Measurements from ENCODE around the gene ACTN1.

ACTN1 gene

DNA sequence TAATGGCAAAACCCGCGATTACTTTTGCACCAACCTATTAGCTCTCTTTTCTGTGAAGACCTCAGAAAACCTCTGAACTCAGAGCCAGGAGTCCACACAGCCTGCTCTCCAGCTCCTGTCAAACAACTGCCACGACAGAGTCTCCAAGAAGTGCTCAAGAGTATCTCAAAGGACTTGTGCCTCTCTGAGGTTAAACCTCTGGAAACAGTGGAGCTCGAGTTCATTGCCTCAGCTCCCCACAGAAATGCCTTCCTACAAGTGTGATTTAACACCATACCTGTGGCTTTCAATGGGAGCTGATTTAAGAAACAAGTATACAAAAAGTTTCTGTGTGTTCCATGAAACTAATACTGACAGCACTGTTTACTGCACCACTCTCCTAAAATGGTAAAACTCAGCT lies 20.1 kb downstream of the ACTN1 start:
- Histone ChIP-seq H2BK15ac (ENCODE audit: low read depth, poor library complexity, severe bottlenecking) (no peak overlapping the region), H3K4me3 (ENCODE audit: insufficient read depth in 1 of 2, low read depth in 1 of 2, low read length in 2 of 2) (no peak overlapping the region), H3K27me3 (ENCODE audit: control insufficient read depth in 1 of 2, insufficient read depth in 1 of 2, low read length in 2 of 2) (no peaks in the 10 kb centered on the region), H3K18ac (ENCODE audit: low read depth in 1 of 2, low read length in 2 of 2) (peak overlapping the region in 1 of 2 experiments; percentile 14), H3K79me1 (replicated peaks; ENCODE audit: low read length, poor library complexity, severe bottlenecking) (no peaks in the 10 kb centered on the region), H2BK120ac (ENCODE audit: low read depth, low read length) (no peak overlapping the region), H4K8ac (ENCODE audit: low read length) (no peak overlapping the region), H3K9ac (ENCODE audit: low read length) (peak overlapping the region; percentile 33), H3K4me1 (ENCODE audit: control insufficient read depth, insufficient read depth, low read depth, low read length) (peaks cover 56% of the 10 kb centered on the region), H2AFZ (ENCODE audit: low read depth, low read length) (no peak overlapping the region), H2AK5ac (ENCODE audit: low read length, severe bottlenecking) (no peak overlapping the region), H3K27ac (ENCODE audit: low read length, poor library complexity, severe bottlenecking) (peak overlapping the region; percentile 15), H3K4ac (ENCODE audit: low read depth in 1 of 2, low read length in 2 of 2) (no peak overlapping the region), H3K36me3 (ENCODE audit: control insufficient read depth in 1 of 2, insufficient read depth in 2 of 2, low read depth in 1 of 2, low read length in 2 of 2) (peaks cover 15 to 29% of the 10 kb centered on the region in 2 experiments), H3K9me3 (ENCODE audit: control insufficient read depth, low read length) (no peaks in the 10 kb centered on the region), H2BK12ac (ENCODE audit: low read length in 2 of 2) (peak overlapping the region in 1 of 2 experiments; percentile 48), H4K91ac (ENCODE audit: low read length) (no peak overlapping the region), H3K14ac (ENCODE audit: low read length in 2 of 2) (no peak overlapping the region), H2BK5ac (ENCODE audit: low read depth, low read length, poor library complexity, severe bottlenecking) (no peak overlapping the region), H3K4me2 (ENCODE audit: low read length, poor library complexity, severe bottlenecking) (no peak overlapping the region), H3K23ac (ENCODE audit: low read length in 2 of 2) (no peak overlapping the region)
- WGBS, result 65% methylated on average over 4 of the region's 4 CpGs
- DNase-seq, result peak; percentile 57

DNA sequence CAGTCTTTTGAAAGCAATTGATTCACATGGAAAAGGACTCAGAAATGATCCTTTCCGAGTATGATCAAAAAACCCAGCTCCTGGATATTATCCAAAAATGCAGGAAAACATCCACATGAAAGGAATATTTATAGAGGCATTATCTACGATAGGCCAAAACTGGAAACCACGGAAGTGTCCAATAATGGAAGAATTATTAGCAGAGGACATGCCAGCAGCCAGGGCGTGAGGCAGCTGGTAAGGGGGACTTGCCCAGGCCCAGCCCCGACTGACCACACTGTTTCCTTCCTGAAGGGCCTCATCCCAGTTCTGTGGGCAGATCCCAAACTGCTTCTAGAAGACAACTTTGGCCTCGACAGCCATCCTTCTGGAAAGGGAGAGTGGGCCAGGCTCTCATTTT lies 20.5 kb downstream of the ACTN1 start:
- H2BK15ac ChIP-seq (ENCODE audit: low read depth, poor library complexity, severe bottlenecking), result peak overlapping the region; percentile 78
- peak overlapping the region; percentile 14 to 37 for H3K18ac ChIP-seq (ENCODE audit: low read depth in 1 of 2, low read length in 2 of 2)
- peaks cover 55% of the 10 kb centered on the region for H3K4me1 ChIP-seq (ENCODE audit: control insufficient read depth, insufficient read depth, low read depth, low read length)
- peak; percentile 71 for DNase-seq
- H4K8ac ChIP-seq (ENCODE audit: low read length), result no peak overlapping the region
- H3K36me3 ChIP-seq (ENCODE audit: control insufficient read depth in 1 of 2, insufficient read depth in 2 of 2, low read depth in 1 of 2, low read length in 2 of 2), result peaks cover 15 to 28% of the 10 kb centered on the region in 2 experiments
- H3K4me2 ChIP-seq (ENCODE audit: low read length, poor library complexity, severe bottlenecking), result no peak overlapping the region
- H3K27ac ChIP-seq (ENCODE audit: low read length, poor library complexity, severe bottlenecking), result peak overlapping the region; percentile 24
- no peak overlapping the region for H2BK12ac ChIP-seq (ENCODE audit: low read length in 2 of 2)
- no peaks in the 10 kb centered on the region for H3K9me3 ChIP-seq (ENCODE audit: control insufficient read depth, low read length)
- H2BK120ac ChIP-seq (ENCODE audit: low read depth, low read length), result no peak overlapping the region
- no peaks in the 10 kb centered on the region for H3K79me1 ChIP-seq (replicated peaks; ENCODE audit: low read length, poor library complexity, severe bottlenecking)
- no peak overlapping the region for H3K14ac ChIP-seq (ENCODE audit: low read length in 2 of 2)
- H2BK5ac ChIP-seq (ENCODE audit: low read depth, low read length, poor library complexity, severe bottlenecking), result no peak overlapping the region
- H3K9ac ChIP-seq (ENCODE audit: low read length), result peak overlapping the region; percentile 33
- no peak overlapping the region for H3K4me3 ChIP-seq (ENCODE audit: insufficient read depth in 1 of 2, low read depth in 1 of 2, low read length in 2 of 2)
- no peaks in the 10 kb centered on the region for H3K27me3 ChIP-seq (ENCODE audit: control insufficient read depth in 1 of 2, insufficient read depth in 1 of 2, low read length in 2 of 2)
- WGBS, result 27% methylated on average over 5 of the region's 6 CpGs
- H3K4ac ChIP-seq (ENCODE audit: low read depth in 1 of 2, low read length in 2 of 2), result no peak overlapping the region
- H2AFZ ChIP-seq (ENCODE audit: low read depth, low read length), result no peak overlapping the region
- peak overlapping the region in 1 of 2 experiments; percentile 67 for H3K23ac ChIP-seq (ENCODE audit: low read length in 2 of 2)
- H4K91ac ChIP-seq (ENCODE audit: low read length), result no peak overlapping the region
- no peak overlapping the region for H2AK5ac ChIP-seq (ENCODE audit: low read length, severe bottlenecking)

DNA sequence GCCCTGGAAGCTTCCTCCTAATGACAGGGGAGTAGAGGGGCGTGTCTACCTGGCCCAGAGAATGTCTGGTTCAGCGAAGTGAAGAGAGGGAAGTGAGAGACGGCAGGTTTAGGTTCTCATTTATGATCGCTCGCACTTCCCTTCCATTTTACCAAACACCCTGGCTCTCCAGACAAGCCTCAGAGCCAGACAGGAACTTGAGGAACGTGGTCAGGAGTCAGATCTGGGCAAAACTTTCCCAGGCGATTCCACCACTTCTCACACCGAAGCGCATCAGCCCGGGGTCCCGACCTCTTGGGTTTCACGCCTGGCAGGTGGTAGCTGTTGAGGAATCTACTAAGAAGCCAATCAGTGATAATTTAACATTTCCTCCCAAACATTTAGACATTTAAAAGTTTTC lies 21.3 kb downstream of the ACTN1 start:
- Histone ChIP-seq H3K4me3 (ENCODE audit: insufficient read depth in 1 of 2, low read depth in 1 of 2, low read length in 2 of 2) (no peak overlapping the region), H3K4me2 (ENCODE audit: low read length, poor library complexity, severe bottlenecking) (peak overlapping the region; percentile 12), H3K27me3 (ENCODE audit: control insufficient read depth in 1 of 2, insufficient read depth in 1 of 2, low read length in 2 of 2) (no peaks in the 10 kb centered on the region), H3K23ac (ENCODE audit: low read length in 2 of 2) (peak overlapping the region in 1 of 2 experiments; percentile 62), H2AFZ (ENCODE audit: low read depth, low read length) (no peak overlapping the region), H3K9ac (ENCODE audit: low read length) (peak overlapping the region; percentile 33), H3K4me1 (ENCODE audit: control insufficient read depth, insufficient read depth, low read depth, low read length) (peaks cover 55% of the 10 kb centered on the region), H4K8ac (ENCODE audit: low read length) (no peak overlapping the region), H3K14ac (ENCODE audit: low read length in 2 of 2) (peak overlapping the region in 1 of 2 experiments; percentile 21), H2BK12ac (ENCODE audit: low read length in 2 of 2) (no peak overlapping the region), H3K27ac (ENCODE audit: low read length, poor library complexity, severe bottlenecking) (no peak overlapping the region), H3K36me3 (ENCODE audit: control insufficient read depth in 1 of 2, insufficient read depth in 2 of 2, low read depth in 1 of 2, low read length in 2 of 2) (peaks cover 15 to 28% of the 10 kb centered on the region in 2 experiments), H2AK5ac (ENCODE audit: low read length, severe bottlenecking) (no peak overlapping the region), H3K18ac (ENCODE audit: low read depth in 1 of 2, low read length in 2 of 2) (no peak overlapping the region), H3K79me1 (replicated peaks; ENCODE audit: low read length, poor library complexity, severe bottlenecking) (no peaks in the 10 kb centered on the region), H3K4ac (ENCODE audit: low read depth in 1 of 2, low read length in 2 of 2) (no peak overlapping the region), H2BK5ac (ENCODE audit: low read depth, low read length, poor library complexity, severe bottlenecking) (no peak overlapping the region), H4K91ac (ENCODE audit: low read length) (no peak overlapping the region), H2BK15ac (ENCODE audit: low read depth, poor library complexity, severe bottlenecking) (no peak overlapping the region), H3K9me3 (ENCODE audit: control insufficient read depth, low read length) (no peaks in the 10 kb centered on the region), H2BK120ac (ENCODE audit: low read depth, low read length) (no peak overlapping the region)
- WGBS, result 95% methylated on average over 7 of the region's 12 CpGs
- DNase-seq, result no peak

DNA sequence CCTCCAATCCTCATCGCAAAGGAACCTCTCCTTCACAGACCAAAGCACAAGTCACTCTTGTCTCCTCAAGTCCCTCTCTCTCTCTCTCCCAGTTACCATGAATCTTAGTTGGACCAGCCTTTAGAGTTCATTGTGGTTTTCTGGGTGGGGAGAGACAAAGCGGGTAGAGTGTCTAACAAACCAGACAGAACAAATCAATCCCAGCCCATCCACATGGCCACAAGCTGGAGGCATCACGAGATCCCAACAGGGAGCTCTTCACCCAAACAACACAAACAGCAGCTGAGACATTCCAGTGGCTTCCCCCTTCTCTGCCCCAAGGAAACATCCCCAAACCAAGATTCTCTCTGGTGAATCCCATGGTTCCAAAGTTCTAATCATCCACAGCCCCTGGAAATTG lies 22.4 kb downstream of the ACTN1 start:
- peak; percentile 57 for DNase-seq
- Histone ChIP-seq H2BK5ac (ENCODE audit: low read depth, low read length, poor library complexity, severe bottlenecking) (no peak overlapping the region), H3K4ac (ENCODE audit: low read depth in 1 of 2, low read length in 2 of 2) (peak overlapping the region in 1 of 2 experiments; percentile 49), H3K14ac (ENCODE audit: low read length in 2 of 2) (no peak overlapping the region), H3K4me3 (ENCODE audit: insufficient read depth in 1 of 2, low read depth in 1 of 2, low read length in 2 of 2) (peak overlapping the region in 1 of 2 experiments; percentile 51), H2BK12ac (ENCODE audit: low read length in 2 of 2) (no peak overlapping the region), H4K8ac (ENCODE audit: low read length) (no peak overlapping the region), H3K18ac (ENCODE audit: low read depth in 1 of 2, low read length in 2 of 2) (no peak overlapping the region), H3K27ac (ENCODE audit: low read length, poor library complexity, severe bottlenecking) (no peak overlapping the region), H2AK5ac (ENCODE audit: low read length, severe bottlenecking) (peak overlapping the region; percentile 68), H4K91ac (ENCODE audit: low read length) (no peak overlapping the region), H3K4me2 (ENCODE audit: low read length, poor library complexity, severe bottlenecking) (no peak overlapping the region), H2AFZ (ENCODE audit: low read depth, low read length) (no peak overlapping the region), H3K9ac (ENCODE audit: low read length) (peak overlapping the region; percentile 77), H2BK120ac (ENCODE audit: low read depth, low read length) (no peak overlapping the region), H3K23ac (ENCODE audit: low read length in 2 of 2) (no peak overlapping the region), H2BK15ac (ENCODE audit: low read depth, poor library complexity, severe bottlenecking) (no peak overlapping the region), H3K4me1 (ENCODE audit: control insufficient read depth, insufficient read depth, low read depth, low read length) (peaks cover 55% of the 10 kb centered on the region), H3K79me1 (replicated peaks; ENCODE audit: low read length, poor library complexity, severe bottlenecking) (no peaks in the 10 kb centered on the region), H3K36me3 (ENCODE audit: control insufficient read depth in 1 of 2, insufficient read depth in 2 of 2, low read depth in 1 of 2, low read length in 2 of 2) (peaks cover 15 to 29% of the 10 kb centered on the region in 2 experiments), H3K27me3 (ENCODE audit: control insufficient read depth in 1 of 2, insufficient read depth in 1 of 2, low read length in 2 of 2) (no peaks in the 10 kb centered on the region), H3K9me3 (ENCODE audit: control insufficient read depth, low read length) (no peaks in the 10 kb centered on the region)
- WGBS, result 91% methylated on average over 3 of the region's 3 CpGs
